ENCODE data around the gene PDCD4.

The PDCD4 gene

DNA sequence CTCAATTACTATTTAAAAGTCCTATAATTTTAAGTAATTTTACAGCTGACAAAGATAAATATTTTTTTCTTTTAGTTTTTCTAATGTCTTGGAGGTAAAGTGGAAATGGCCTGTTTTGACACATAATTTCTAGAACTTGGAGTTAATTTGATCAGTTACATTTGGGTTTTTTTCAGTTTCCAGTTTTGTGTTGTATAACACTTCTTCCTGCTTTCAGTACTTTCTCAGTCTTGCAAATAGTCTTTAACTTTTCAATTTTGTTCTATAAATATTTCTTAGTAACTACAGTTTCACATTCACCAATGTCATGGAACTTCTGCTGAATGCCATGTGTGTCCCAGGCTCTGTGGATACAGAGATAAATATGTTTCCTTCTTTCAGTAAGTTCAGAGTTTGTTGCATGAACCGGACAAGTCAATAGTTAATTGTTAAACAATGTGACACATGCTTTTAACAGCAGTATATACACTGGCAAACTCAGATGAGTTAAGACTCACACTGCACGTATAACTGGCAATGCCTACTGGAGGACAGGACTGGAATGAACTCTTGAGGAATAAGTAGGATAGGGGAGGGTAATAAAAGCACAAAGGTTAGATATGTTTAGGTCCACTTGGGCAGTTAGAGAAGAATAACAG is 52.2 kb downstream of the PDCD4 start:
- intact Hi-C loops (cut with DNase I; ENCODE audit: low total_unique reads) = no loop called here
- no peak overlapping the region for H3K4me3 ChIP-seq
- H3K4me1 ChIP-seq = peaks cover 0 to 70% (median 11%) of the 10 kb centered on the region in 4 donors
- TF ChIP-seq, protein P1, sequence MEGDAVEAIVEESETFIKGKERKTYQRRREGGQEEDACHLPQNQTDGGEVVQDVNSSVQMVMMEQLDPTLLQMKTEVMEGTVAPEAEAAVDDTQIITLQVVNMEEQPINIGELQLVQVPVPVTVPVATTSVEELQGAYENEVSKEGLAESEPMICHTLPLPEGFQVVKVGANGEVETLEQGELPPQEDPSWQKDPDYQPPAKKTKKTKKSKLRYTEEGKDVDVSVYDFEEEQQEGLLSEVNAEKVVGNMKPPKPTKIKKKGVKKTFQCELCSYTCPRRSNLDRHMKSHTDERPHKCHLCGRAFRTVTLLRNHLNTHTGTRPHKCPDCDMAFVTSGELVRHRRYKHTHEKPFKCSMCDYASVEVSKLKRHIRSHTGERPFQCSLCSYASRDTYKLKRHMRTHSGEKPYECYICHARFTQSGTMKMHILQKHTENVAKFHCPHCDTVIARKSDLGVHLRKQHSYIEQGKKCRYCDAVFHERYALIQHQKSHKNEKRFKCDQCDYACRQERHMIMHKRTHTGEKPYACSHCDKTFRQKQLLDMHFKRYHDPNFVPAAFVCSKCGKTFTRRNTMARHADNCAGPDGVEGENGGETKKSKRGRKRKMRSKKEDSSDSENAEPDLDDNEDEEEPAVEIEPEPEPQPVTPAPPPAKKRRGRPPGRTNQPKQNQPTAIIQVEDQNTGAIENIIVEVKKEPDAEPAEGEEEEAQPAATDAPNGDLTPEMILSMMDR (IDR thresholded peaks at IDR 0.05) = no peak
- H3K27ac ChIP-seq = no peak overlapping the region
- no peaks in the 10 kb centered on the region for H3K27me3 ChIP-seq
- DNase-seq = no peak
- no peaks in the 10 kb centered on the region for H3K36me3 ChIP-seq
- H3K9me3 ChIP-seq = no peaks in the 10 kb centered on the region

DNA sequence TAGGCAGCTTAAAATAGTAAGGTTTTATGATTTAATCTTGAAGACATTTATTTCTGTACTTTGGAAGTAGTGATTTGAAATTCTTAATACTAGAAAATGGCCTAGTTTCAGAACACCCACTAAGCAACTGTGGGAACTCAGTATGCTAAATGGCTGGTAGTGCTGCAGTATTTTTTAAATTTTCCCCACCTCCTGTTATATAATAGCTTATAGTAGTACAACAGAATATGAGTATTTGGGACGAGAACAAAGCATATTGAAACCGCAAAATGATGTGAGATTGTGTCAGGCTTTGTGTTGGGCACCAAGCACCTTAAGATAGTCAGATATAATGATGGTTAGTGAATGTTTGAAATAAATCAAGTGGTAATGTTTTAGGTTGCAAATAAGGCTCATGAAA is 55.7 kb downstream of the PDCD4 start:
- DNase-seq = no peak
- peaks cover 0 to 74% (median 9%) of the 10 kb centered on the region in 4 donors for H3K4me1 ChIP-seq
- intact Hi-C loops (cut with DNase I; ENCODE audit: low total_unique reads) = no loop called here

GRCh38 chr10:110931769-110932381 is 60.1 kb downstream of the PDCD4 start:
- no peaks in the 10 kb centered on the region for H3K9me3 ChIP-seq
- H3K36me3 ChIP-seq = no peaks in the 10 kb centered on the region
- H3K27me3 ChIP-seq = no peaks in the 10 kb centered on the region
- intact Hi-C loops (cut with DNase I; ENCODE audit: low total_unique reads) = no loop called here
- DNase-seq = no peak
- H3K27ac ChIP-seq = no peak overlapping the region
- H3K4me1 ChIP-seq = peaks cover 0 to 51% (median 5%) of the 10 kb centered on the region in 4 donors
- TF ChIP-seq, protein P1 (IDR thresholded peaks at IDR 0.05) = no peak
- H3K4me3 ChIP-seq = no peak overlapping the region

More for the DNA sequence above, 55.7 kb downstream of the PDCD4 start:
- Histone ChIP-seq H3K27me3 (no peaks in the 10 kb centered on the region), H3K9me3 (no peaks in the 10 kb centered on the region), H3K4me3 (no peak overlapping the region), H3K27ac (no peak overlapping the region), H3K36me3 (no peaks in the 10 kb centered on the region)
- TF ChIP-seq, protein P1 (IDR thresholded peaks at IDR 0.05) = no peak

- Histone ChIP-seq H3K4me1 (peaks cover 0 to 43% (median 5%) of the 10 kb centered on the region in 4 donors), H3K27me3 (no peaks in the 10 kb centered on the region), H3K36me3 (no peaks in the 10 kb centered on the region), H3K4me3 (no peak overlapping the region), H3K27ac (no peak overlapping the region), H3K9me3 (no peaks in the 10 kb centered on the region)
- TF ChIP-seq, protein P1 (IDR thresholded peaks at IDR 0.05) = no peak
- intact Hi-C loops (cut with DNase I; ENCODE audit: low total_unique reads) = no loop called here
- DNase-seq = no peak
Observed at GRCh38 chr10:110932505-110933180, 60.9 kb downstream of the PDCD4 start.

- DNase-seq = no peak
- H3K9me3 ChIP-seq = no peaks in the 10 kb centered on the region
- H3K36me3 ChIP-seq = peaks cover 0 to 7% (median 5%) of the 10 kb centered on the region in 3 donors
- H3K4me1 ChIP-seq = peaks cover 0 to 33% (median 5%) of the 10 kb centered on the region in 4 donors
- no peak overlapping the region for H3K4me3 ChIP-seq
- no peak overlapping the region for H3K27ac ChIP-seq
- intact Hi-C loops (cut with DNase I; ENCODE audit: low total_unique reads) = no loop called here
- TF ChIP-seq, protein P1 (IDR thresholded peaks at IDR 0.05) = no peak
- H3K27me3 ChIP-seq = no peaks in the 10 kb centered on the region
Observed at GRCh38 chr10:110936757-110937156, 65.0 kb downstream of the PDCD4 start.
